ENCODE results near the gene ZNF705A. TPM values are rescaled to one million over a fixed set of nuclear protein-coding genes. Genes with fewer than 3 reads are reported as not detected.
"Not testable (repeated sequence)": the region's sequence is repeated elsewhere in the genome, so short reads cannot be mapped to it uniquely, and the experiment has no call there.

ZNF705A gene
- not detected for total RNA-seq

GRCh38 chr12:8156845-8157244 is at the start of gene ZNF705A:
ZNF705A (plus strand) TSS chr12:8157015; CDS start chr12:8172626, 15,611 bp downstream.
- Mint-ChIP-seq H3K36me3 (ENCODE audit: low read depth) (no peaks in the 10 kb centered on the region), H3K9me3 (no peaks in the 10 kb centered on the region), H3K4me1 (peaks cover 7% of the 10 kb centered on the region), H3K27me3 (peaks cover 3% of the 10 kb centered on the region), H3K4me3 (no peak within 1 kb of the TSS), H3K27ac (no peak within 1 kb of the TSS)
- ATAC-seq (replicated peaks) = no peak

GRCh38 chr12:8108808-8109398 is 47.9 kb upstream of the ZNF705A start:
- peak; percentile 58 for ATAC-seq (replicated peaks)
- H3K9me3 Mint-ChIP-seq = no peaks in the 10 kb centered on the region
- H3K4me3 Mint-ChIP-seq = no peak overlapping the region
- H3K36me3 Mint-ChIP-seq (ENCODE audit: low read depth) = peaks cover 57% of the 10 kb centered on the region
- H3K27me3 Mint-ChIP-seq = no peaks in the 10 kb centered on the region
- H3K4me1 Mint-ChIP-seq = peaks cover 4% of the 10 kb centered on the region
- no peak overlapping the region for H3K27ac Mint-ChIP-seq

GRCh38 chr12:8113117-8113516 is 43.7 kb upstream of the ZNF705A start:
- ATAC-seq (replicated peaks); H3K27ac Mint-ChIP-seq; H3K9me3 Mint-ChIP-seq; H3K4me1 Mint-ChIP-seq; H3K4me3 Mint-ChIP-seq; H3K27me3 Mint-ChIP-seq: not testable (repeated sequence)
- H3K36me3 Mint-ChIP-seq (ENCODE audit: low read depth) = peaks cover 49% of the 10 kb centered on the region

DNA sequence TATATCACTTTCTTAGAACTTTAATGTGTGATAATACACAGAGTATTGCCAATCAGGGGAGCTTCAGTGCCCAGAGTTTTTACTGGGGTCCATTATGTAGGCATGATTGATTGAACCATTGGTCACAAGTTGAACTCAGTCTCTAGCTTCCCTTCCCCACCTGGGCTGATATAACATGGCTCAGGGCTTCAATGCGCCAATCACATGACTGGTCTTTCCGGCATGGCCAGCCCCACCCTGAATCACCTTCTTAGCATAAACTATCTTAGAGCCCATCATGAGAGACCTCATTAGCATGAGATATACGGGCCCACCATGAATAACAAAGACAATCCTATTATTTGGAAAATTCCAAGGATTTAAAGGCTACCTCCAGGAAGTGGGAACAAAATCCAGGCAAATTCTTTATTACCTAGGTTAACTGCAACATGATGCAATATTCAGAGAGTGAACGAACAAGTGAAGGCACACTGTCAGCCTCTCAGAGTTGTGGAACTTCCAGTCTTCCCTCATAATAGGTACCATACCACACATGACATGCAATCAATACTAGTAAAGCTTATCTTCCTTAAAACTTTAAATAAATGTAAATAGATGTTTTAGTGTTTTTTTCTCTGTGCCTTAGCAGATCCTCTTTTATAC is 36.6 kb upstream of the ZNF705A start:
- Mint-ChIP-seq H3K27me3 (no peaks in the 10 kb centered on the region), H3K9me3 (no peaks in the 10 kb centered on the region), H3K27ac (no peak overlapping the region), H3K4me3 (no peak overlapping the region), H3K36me3 (ENCODE audit: low read depth) (peaks cover 27% of the 10 kb centered on the region), H3K4me1 (no peaks in the 10 kb centered on the region)
- ATAC-seq (replicated peaks) = no peak

- Mint-ChIP-seq H3K36me3 (ENCODE audit: low read depth) (peaks cover 11% of the 10 kb centered on the region), H3K9me3 (no peaks in the 10 kb centered on the region), H3K4me1 (no peaks in the 10 kb centered on the region), H3K27me3 (no peaks in the 10 kb centered on the region), H3K4me3 (no peak within 1 kb of the TSS), H3K27ac (no peak within 1 kb of the TSS)
- ATAC-seq (replicated peaks) = no peak
Observed at GRCh38 chr12:8123124-8123912, 33.5 kb upstream of the ZNF705A start, which contains the start of gene CLEC4A. CLEC4A (plus strand) TSS chr12:8123617; CDS start chr12:8123879, 262 bp downstream.

DNA sequence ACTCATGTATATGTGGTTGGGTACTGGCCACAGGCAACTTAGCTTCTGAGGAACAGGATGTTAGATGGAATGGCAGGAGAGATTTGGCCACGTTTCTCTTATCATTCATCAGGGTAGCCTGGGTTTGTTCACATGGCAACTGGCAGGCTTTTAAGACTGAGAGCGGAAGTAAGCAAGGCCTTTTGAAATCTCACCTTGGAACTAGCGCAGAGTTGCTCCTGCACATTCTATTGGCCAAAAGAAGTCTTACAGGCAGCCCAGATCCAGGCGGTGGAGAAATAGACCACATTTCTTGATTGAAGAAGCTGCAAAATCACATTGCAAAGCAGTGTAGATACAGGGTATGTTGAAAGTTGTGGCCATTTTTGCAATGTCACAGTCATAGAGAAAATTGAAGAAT is 29.7 kb upstream of the ZNF705A start:
- H3K4me3 Mint-ChIP-seq = no peak overlapping the region
- H3K9me3 Mint-ChIP-seq = no peaks in the 10 kb centered on the region
- no peaks in the 10 kb centered on the region for H3K4me1 Mint-ChIP-seq
- no peaks in the 10 kb centered on the region for H3K27me3 Mint-ChIP-seq
- H3K27ac Mint-ChIP-seq = no peak overlapping the region
- peaks cover 17% of the 10 kb centered on the region for H3K36me3 Mint-ChIP-seq (ENCODE audit: low read depth)
- no peak for ATAC-seq (replicated peaks)

- ATAC-seq (replicated peaks); H3K27me3 Mint-ChIP-seq; H3K9me3 Mint-ChIP-seq; H3K4me1 Mint-ChIP-seq; H3K4me3 Mint-ChIP-seq; H3K27ac Mint-ChIP-seq: not testable (repeated sequence)
- peaks cover 49% of the 10 kb centered on the region for H3K36me3 Mint-ChIP-seq (ENCODE audit: low read depth)
Observed at GRCh38 chr12:8133636-8134397, 23.0 kb upstream of the ZNF705A start.

GRCh38 chr12:8134398-8134930 is 22.4 kb upstream of the ZNF705A start:
- not testable (repeated sequence) for H3K4me3 Mint-ChIP-seq; H3K27me3 Mint-ChIP-seq; ATAC-seq (replicated peaks); H3K9me3 Mint-ChIP-seq; H3K27ac Mint-ChIP-seq; H3K4me1 Mint-ChIP-seq
- peaks cover 48% of the 10 kb centered on the region for H3K36me3 Mint-ChIP-seq (ENCODE audit: low read depth)

DNA sequence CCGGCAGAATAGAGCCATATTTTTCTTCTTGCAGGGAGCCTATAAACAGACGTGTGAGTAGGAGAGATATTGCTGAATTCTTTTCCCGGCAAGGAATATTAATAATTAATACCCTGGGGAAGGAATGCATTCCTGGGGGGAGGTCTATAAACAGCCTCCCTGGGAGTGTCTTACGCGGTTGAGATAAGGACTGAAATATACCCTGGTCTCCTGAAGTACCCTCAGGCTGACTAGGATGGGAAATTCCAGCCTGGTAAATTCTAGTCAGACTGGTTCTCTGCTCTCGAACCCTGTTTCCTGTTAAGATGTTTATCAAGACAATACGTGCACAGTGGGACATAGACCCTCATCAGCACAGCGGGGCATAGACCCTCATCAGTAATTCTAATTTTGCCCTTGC is 15.2 kb upstream of the ZNF705A start:
- H3K36me3 Mint-ChIP-seq (ENCODE audit: low read depth) = peaks cover 36% of the 10 kb centered on the region
- ATAC-seq (replicated peaks); H3K9me3 Mint-ChIP-seq; H3K27ac Mint-ChIP-seq; H3K4me3 Mint-ChIP-seq; H3K4me1 Mint-ChIP-seq; H3K27me3 Mint-ChIP-seq: not testable (repeated sequence)

DNA sequence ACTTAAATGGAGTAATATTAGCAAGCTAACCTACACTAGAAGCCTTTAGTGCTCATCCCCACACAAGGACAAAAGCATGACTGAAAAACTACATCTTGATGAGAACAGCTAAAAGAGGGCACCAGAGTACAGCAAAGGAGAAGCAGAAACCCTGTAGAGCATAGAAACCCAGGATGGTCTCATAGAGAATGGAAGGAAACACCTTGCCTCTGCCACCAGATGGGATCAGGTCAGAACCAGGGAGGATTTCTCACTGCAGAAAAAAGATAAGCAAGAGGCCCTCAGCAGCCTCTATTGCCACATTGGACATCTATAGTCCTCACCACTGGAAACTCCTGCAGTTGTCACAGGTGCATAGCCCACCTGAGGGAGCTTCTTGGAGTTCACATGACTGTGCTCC is 13.6 kb upstream of the ZNF705A start:
- peaks cover 22% of the 10 kb centered on the region for H3K36me3 Mint-ChIP-seq (ENCODE audit: low read depth)
- H3K9me3 Mint-ChIP-seq = peaks cover 4% of the 10 kb centered on the region
- H3K4me1 Mint-ChIP-seq = no peaks in the 10 kb centered on the region
- no peak for ATAC-seq (replicated peaks)
- peaks cover 4% of the 10 kb centered on the region for H3K27me3 Mint-ChIP-seq
- no peak overlapping the region for H3K27ac Mint-ChIP-seq
- H3K4me3 Mint-ChIP-seq = no peak overlapping the region

DNA sequence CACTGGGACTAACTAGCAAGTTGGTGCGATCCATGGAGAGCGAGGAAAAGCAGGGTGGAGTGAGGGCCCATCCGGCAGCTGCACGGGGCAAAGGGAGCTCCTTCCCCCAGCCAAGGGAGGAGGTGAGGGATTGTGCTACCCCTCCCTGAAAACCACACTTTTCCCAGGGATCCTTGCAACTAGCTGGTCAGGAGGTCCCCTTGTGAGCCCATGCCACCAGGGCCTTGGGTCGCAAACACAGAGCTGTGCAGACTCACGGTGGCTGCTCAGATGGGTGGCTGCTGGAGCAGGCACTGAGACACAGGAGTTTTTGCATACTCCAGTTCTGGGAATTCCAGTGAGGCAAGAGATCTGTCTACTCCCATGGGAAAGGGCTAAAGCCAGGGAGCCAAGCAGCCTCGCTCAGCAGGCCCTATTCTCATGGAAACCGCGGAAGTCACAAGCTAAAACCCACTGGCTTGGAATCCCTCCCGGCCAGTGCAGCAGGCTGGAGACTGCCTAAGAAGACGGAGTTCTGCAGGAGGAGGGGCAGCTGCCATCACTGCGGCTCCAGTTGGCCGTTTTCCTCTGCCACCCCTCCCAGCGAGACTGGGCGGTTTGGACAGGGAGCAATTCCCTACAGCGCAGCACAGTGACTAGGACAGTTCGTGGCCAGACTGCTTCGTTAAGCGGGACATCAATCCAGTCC is 10.9 kb upstream of the ZNF705A start:
- no peak overlapping the region for H3K4me3 Mint-ChIP-seq
- peaks cover 4% of the 10 kb centered on the region for H3K9me3 Mint-ChIP-seq
- no peaks in the 10 kb centered on the region for H3K4me1 Mint-ChIP-seq
- ATAC-seq (replicated peaks) = no peak
- H3K36me3 Mint-ChIP-seq (ENCODE audit: low read depth) = peaks cover 6% of the 10 kb centered on the region
- H3K27ac Mint-ChIP-seq = no peak overlapping the region
- peaks cover 8% of the 10 kb centered on the region for H3K27me3 Mint-ChIP-seq

DNA sequence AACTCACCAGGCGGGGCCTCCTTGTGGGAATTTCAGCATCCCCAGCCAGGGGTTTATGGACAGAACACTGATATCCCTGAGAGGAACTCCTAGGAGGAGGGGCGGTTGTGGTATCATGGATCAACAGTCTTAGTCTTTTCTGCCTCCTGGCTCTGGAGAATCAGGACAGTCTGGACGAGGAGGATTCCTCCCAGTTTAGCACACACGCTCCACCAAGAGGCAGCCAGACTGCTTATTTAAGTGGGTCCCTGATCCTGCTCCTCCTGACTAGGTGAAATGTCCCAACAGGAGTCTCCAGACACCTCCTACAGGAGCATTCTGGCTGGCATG is 10.4 kb upstream of the ZNF705A start:
- peaks cover 6% of the 10 kb centered on the region for H3K36me3 Mint-ChIP-seq (ENCODE audit: low read depth)
- H3K9me3 Mint-ChIP-seq = peaks cover 4% of the 10 kb centered on the region
- no peak for ATAC-seq (replicated peaks)
- H3K27ac Mint-ChIP-seq = no peak overlapping the region
- no peaks in the 10 kb centered on the region for H3K4me1 Mint-ChIP-seq
- peaks cover 8% of the 10 kb centered on the region for H3K27me3 Mint-ChIP-seq
- H3K4me3 Mint-ChIP-seq = no peak overlapping the region

GRCh38 chr12:8154526-8154925 is 2.3 kb upstream of the ZNF705A start:
- H3K9me3 Mint-ChIP-seq = no peaks in the 10 kb centered on the region
- no peaks in the 10 kb centered on the region for H3K36me3 Mint-ChIP-seq (ENCODE audit: low read depth)

DNA sequence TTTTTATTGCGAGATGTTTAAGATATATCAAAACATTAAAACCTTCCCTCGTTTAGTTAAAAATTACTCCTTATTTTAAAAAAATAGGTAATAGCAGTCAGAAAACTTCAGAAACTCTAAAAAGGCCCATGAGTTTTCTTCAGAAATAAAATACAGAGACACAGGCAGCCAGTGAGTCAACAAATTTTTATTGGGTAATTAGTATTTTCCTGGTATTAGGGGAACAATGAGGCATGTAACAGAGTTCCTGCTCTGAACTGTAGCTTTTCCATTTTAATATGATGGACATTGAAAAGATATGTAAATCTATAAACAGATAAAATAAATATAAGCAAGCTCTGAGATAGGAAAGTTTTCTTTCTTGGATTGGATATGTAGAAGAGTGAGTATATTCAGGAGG is 399 bp upstream of the ZNF705A start:
- Mint-ChIP-seq H3K4me1 (peaks cover 7% of the 10 kb centered on the region), H3K27me3 (peaks cover 6% of the 10 kb centered on the region), H3K27ac (no peak overlapping the region), H3K9me3 (no peaks in the 10 kb centered on the region), H3K4me3 (no peak overlapping the region), H3K36me3 (ENCODE audit: low read depth) (no peaks in the 10 kb centered on the region)
- no peak for ATAC-seq (replicated peaks)

More at GRCh38 chr12:8154526-8154925, 2.3 kb upstream of the ZNF705A start:
- Mint-ChIP-seq H3K27me3 (peaks cover 10% of the 10 kb centered on the region), H3K27ac (peak overlapping the region; percentile 76), H3K4me3 (no peak overlapping the region), H3K4me1 (peaks cover 7% of the 10 kb centered on the region)
- ATAC-seq (replicated peaks) = no peak
